ENCODE data around the gene ADAMTSL1.

Gene ADAMTSL1

GRCh38 chr9:18893046-18893445 is 419.1 kb downstream of the ADAMTSL1 start:
- no peak for DNase-seq (ENCODE audit: low read depth in 2 of 2, low spot score in 1 of 2)

DNA sequence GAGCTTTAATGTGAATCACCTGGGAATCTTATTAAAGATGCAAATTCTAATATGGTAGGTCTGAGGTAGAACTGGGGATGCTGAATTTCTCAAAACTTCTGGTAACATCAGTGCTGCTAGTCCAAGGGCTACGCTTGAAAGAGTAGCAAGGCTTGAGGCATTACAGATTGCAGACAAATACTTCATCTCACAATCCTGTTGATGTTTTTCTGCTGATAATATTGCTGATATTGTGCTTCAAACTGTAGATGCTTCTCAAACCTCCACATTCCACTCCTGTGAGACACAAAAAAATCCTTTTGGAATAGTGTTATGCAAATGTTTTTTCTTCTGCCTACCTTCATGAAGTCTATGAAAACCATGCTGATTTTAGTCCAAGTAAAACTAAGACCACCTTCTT is 419.5 kb downstream of the ADAMTSL1 start:
- no peak for DNase-seq (ENCODE audit: low read depth in 2 of 2, low spot score in 1 of 2)

DNA sequence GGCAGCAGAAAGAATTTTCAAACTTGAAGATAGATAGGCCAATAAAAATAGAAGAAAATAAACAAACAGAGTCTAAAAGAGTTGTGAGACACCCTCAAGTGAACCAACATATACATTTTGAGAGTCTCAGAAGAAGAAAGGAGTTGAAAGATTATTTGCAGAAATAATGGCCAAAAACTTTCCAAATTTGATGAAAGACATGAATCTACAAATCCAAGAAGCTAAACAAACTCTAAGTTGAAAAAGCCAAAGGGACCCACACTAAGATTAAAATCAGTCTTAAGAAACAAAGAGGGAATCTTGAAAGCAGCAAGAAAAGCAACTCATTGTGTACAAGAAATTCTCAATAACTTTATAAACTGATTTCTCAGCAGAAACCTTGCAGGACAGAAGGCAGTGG is 422.1 kb downstream of the ADAMTSL1 start:
- no peak for DNase-seq (ENCODE audit: low read depth in 2 of 2, low spot score in 1 of 2)

DNA sequence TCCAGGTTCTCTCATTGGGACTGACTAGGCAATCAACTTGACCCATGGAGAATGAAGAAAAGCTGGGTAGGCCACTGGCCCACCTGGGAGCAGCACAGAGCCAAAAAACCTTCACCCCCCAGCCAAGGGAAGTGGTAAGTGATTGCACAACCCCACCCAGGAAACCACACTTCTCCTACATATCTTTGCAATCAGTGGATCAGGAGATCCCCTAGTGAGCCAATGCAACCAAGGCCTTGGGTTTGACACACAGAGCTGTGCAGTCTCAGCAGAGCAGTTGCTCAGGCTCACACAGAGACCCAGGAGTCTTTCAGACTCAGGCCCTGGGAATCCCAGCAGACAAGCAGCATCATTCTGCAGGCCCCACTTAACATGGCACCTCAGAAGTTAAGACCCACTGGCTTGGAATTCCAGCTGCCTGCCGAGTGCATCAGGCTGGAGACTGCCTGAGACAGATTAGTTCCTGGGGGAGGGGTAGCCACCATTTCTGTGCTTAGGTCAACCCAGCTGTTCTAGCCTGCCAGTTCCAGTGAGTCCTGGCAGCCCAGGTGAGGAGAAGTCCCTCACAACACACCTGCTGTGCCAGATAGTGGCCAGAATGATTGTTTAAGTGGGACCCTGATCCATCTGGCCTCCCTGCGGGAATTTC is 422.7 kb downstream of the ADAMTSL1 start:
- no peak for DNase-seq (ENCODE audit: low read depth in 2 of 2, low spot score in 1 of 2)

GRCh38 chr9:18903450-18903849 is 429.5 kb downstream of the ADAMTSL1 start:
- DNase-seq (ENCODE audit: low read depth in 2 of 2, low spot score in 1 of 2): no peak

DNA sequence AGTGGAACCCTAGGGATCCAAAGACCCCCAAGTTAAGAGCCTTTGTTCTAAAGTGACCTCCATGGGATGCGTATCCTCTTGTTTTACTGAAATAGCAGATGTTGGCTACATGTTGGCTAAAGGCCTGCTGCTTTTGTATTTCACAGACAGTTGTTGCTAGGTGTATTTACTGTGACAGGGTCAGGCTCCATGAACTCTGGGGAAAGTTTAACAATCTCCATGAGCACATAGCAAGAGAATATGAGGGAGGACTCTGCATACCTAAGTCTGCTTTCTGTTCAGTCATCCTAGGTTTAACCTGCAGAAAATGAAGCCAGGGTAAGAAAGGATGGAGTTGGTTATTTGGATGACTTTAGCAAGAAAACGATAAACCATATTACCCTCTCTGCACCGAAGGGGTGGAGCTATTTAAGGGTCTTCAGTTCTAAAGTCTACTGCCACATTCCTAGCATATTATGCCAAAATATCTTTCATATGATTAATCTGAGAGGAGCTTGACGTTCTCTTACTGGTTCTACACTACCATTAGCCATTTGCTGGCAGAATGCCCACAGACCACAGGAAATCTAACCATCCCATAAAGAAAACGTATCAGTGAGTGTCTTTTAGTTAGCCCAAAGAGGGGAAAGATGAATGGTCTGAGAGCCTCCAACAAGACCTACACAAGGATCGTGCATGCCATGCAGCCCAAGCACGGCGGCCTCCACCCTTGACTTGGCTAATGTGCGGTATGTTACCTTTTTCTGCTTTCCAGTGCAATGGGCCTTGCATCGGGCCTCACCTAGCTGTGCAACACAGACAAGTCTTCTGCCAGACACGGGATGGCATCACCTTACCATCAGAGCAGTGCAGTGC is 431.3 kb downstream of the ADAMTSL1 start:
- DNase-seq (ENCODE audit: low read depth in 2 of 2, low spot score in 1 of 2): no peak

- no peak for DNase-seq (ENCODE audit: low read depth in 2 of 2, low spot score in 1 of 2)
Measured at GRCh38 chr9:18905883-18906629, 432.1 kb downstream of the ADAMTSL1 start.

DNA sequence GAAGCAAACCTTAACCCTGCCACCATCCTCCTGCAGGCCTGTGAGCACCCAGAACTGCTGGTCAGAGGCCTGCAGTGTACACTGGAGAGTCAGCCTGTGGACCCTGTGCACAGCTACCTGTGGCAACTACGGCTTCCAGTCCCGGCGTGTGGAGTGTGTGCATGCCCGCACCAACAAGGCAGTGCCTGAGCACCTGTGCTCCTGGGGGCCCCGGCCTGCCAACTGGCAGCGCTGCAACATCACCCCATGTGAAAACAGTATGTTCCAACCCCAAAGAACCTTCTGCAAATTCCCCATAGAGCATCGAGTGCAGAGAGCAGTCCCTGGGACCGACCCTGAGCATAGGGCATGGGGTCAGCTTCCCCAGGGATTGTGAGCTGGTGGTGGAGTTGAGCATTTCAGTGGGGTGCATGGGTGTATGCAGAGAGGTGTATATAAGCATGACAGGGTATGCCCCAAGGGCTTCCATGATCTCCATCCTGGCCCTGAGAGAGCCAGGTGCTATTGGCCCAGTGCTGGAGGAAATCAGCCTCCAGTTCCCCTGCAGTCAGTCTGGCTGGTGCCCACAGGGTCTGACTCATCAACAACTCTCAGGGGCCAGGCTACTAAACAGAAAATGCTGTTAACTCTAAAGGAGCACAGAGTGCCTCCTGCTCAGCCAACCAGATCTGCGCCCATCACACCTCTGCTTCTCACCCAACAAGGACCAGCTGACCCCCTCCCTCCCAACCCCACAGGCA is 432.9 kb downstream of the ADAMTSL1 start:
- DNase-seq (ENCODE audit: low read depth in 2 of 2, low spot score in 1 of 2): no peak

DNA sequence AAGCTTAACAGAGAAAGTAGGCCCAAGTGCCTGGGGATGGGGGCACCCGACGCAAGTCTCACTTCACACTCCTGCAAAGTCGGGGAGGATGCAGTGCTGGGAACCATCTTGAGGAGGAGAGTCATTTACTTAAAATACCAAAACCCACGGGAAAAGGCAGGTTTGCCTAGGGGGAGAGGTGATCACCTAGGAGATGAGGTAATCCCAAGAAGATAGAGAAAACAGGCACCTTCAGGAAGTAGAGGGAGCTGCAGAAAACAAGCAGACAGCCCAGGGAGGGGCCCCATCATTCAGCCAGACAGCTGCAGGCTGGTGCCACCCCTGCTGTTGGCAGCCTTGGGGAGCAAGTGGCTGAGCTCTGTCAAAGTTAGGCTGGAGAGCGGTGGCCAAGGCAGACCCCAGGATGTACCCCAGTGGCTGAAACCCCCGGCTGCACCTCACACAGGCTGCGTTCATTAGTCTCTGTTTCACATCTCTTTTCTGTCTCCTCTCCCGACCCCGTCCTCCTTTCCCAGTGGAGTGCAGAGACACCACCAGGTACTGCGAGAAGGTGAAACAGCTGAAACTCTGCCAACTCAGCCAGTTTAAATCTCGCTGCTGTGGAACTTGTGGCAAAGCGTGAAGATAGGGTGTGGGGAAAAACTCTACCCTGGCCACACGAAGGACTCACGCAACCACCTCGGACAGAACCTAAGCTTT is 434.1 kb downstream of the ADAMTSL1 start:
- DNase-seq (ENCODE audit: low read depth in 2 of 2, low spot score in 1 of 2): no peak

- DNase-seq (ENCODE audit: low read depth in 2 of 2, low spot score in 1 of 2): no peak
Measured at GRCh38 chr9:18909140-18910018, 435.4 kb downstream of the ADAMTSL1 start.

- no peak for DNase-seq (ENCODE audit: low read depth in 2 of 2, low spot score in 1 of 2)
Measured at GRCh38 chr9:18910435-18910834, 436.5 kb downstream of the ADAMTSL1 start.

GRCh38 chr9:18910916-18911315 is 437.0 kb downstream of the ADAMTSL1 start:
- no peak for DNase-seq (ENCODE audit: low read depth in 2 of 2, low spot score in 1 of 2)

DNA sequence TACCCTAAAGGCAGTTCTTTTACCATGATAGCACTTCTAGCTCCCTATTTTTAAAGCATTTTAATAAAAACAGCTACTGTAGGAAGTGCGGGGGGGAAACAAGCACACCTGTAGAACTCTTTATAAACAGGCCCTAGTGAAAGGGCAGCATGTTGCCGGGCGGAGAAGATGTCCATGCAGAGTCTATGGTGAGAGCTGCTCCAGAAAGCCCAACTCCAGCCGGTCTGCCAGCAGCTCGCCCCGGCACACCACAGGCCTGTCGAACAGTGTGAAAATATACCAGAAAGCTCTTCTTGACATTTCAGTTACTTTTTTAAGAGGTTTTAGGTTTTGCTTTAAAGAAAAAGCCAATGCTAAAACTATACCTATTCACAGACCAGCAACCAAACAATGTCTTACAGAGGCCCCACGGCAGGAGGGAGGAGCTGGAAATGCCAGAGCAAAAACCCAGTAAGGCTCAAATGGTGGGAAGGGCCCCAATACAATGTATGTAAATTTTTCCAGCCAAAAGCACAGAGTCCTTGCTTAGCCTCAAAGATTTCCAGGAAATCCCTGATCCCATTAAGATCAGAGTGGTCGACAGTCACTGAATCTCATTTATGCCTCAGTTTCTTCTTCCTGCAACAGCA is 437.9 kb downstream of the ADAMTSL1 start:
- no peak for DNase-seq (ENCODE audit: low read depth in 2 of 2, low spot score in 1 of 2)

DNA sequence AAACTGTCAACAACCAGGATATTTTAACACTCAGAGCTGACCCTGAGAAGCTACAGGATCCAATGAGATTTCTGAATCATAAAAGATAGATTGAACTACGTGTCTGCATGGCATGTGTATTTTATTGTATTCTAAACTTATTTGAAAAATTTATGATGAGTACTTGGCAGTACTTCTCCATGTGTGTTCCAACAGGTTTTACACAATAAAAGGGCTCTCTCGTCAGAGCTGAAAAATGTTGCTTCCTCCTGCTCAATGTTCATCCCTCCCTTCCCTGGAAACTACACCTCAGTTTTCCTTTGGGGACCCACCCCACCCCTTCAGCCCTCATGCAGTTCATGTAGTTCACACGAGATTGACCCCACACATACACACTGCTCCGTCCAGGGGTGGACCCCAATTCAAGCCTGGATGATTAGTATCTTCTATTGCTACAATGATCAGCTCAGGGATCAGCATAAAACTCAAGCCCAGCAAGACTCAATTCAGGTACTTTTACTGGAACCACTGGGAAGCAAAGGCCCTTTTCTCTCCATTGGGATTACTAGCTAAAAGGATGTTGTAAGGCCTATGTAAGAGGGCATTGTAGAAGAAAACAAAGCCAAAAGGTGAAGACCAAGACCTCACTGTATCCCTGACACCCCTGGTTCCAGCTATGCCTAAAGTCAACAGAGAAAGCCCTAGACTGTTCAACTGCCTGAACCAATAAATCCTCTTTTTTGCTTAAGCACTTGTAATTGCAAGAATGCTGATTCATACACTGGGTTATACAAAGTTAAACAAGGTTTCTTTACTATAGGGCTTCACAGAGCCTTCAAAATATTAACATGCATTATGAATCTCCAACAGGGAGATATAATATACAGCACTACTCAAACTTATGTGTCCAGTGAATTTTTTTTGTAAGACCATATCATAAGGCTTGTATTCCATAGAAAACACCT is 446.5 kb downstream of the ADAMTSL1 start:
- no peak for DNase-seq (ENCODE audit: low read depth in 2 of 2, low spot score in 1 of 2)

DNA sequence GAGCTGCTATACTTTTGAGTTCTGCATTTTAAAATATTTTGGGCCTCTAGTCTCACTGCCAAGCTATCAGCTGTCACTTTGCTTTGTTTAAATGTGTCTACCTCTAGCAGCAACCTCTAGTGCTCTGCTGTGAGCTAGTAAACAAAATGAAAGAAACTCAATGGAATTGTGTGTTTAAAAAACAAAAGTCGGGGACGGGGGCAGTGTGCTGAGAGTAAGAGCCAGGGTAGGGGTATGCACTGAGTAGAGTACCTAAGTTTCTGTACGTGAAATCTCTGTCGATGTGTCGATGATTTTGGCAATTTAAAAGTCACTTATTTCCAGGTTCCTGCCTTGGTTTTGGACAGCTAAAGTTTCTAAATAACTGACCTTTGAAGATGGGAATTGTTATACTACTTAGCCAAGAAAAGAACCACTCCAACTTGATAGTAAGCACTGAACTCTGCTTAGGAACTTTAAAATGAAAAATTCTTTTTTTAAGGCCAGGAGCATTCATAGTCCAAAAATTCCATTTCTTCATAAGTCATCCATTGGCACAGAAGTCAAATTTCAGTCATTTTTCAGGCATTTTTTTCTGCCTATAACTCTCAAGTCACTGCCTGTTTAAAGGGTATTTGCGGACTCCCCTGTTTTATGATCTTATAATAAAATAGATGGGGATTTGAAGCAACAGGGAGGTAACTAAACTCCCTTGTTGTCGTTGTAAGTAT is 447.6 kb downstream of the ADAMTSL1 start:
- no peak for DNase-seq (ENCODE audit: low read depth in 2 of 2, low spot score in 1 of 2)

DNA sequence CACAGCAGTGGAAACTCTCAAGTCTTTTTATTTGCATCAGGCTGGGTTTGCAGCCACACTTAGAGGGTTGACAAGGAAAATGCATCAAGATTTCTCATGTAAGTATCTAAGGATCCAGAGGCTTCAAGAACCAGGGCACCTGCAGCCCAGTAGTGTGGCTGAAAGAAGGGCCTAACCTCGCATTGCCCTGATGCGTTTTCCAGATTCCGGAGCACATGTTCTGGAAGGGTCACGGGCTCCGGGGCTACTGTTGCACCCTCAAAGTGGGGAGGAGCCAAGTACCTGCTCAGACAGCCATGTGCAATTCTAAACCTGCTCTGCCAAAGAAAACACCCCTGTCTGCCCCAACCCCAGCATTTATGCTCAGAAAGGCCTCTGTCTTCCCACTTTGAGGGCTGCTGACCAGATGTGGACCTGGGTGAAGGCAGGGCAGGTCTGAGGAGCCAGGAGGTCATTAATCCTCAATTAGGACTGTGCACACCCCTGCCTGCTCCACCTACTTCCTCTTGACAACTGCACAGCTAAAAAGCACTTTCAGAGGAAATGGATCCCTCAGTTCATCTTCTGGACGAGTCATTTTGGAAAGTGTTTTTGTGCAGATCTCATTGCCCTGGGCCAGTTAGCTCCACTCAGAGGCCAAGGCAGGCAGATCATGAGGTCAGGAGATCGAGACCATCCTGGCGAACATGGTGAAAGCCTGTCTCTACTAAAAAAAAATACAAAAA is 448.4 kb downstream of the ADAMTSL1 start:
- no peak for DNase-seq (ENCODE audit: low read depth in 2 of 2, low spot score in 1 of 2)

DNA sequence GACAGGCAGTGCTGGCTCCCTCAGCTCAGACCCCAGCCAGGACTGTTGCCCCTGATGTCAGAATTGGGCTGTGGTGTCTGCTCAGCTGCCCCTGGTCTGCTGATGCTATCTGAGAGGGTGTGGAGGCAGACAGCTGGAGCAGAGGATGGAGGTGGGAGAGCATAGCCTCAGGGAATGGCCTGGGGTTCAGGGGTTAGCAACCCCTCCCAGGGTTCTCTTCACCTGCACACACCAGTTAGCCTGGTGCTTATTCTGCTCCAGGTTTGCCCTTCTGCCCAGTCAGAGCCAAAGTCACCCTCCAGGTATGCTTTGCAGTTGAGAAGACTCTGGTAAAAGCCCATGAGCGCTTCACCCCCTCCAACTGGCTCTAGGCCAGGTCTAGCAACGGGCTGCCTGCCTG is 449.2 kb downstream of the ADAMTSL1 start:
- DNase-seq (ENCODE audit: low read depth in 2 of 2, low spot score in 1 of 2): no peak
